ENCODE results near the gene FRMD4A. TPM values are rescaled to one million over a fixed set of nuclear protein-coding genes. Genes with fewer than 3 reads are reported as not detected.

FRMD4A gene
- total and polyA plus RNA-seq, 2 of the 4 experiments (the other 2 are of a cell fraction) = 30.3 to 68.8 TPM

GRCh38 chr10:13741438-13741837, 589.3 kb downstream of the FRMD4A start:
- H2AK9ac ChIP-seq (replicated peaks; ENCODE audit: low read depth, low read length, poor library complexity) = no peak overlapping the region
- no peak for TF ChIP-seq RAD21 (IDR thresholded peaks at IDR 0.05; ENCODE audit: low read length)
- TF ChIP-seq MXI1 (IDR thresholded peaks at IDR 0.05; ENCODE audit: borderline replicate concordance, low read depth, low read length) = no peak
- no peak for TF ChIP-seq FOS (IDR thresholded peaks at IDR 0.05; ENCODE audit: low read depth, low read length)
- TF ChIP-seq RCOR1 (IDR thresholded peaks at IDR 0.05; ENCODE audit: insufficient replicate concordance, low read length) = no peak
- peaks cover 2% of the 10 kb centered on the region; the same call in 1 of the 2 replicates for H3K4me1 ChIP-seq (ENCODE audit: control insufficient read depth, insufficient read depth, low read length)
- in situ Hi-C loops (cut with MboI; ENCODE audit: low sequenced_read_pairs) (no loop called here), intact Hi-C loops (cut with micrococcal nuclease) (no loop called here), dilution Hi-C loops (cut with HindIII; ENCODE audit: low sequenced_read_pairs, unreplicated experiment) (no loop called here)
- no peak overlapping the region for H3K18ac ChIP-seq (ENCODE audit: low read depth, low read length)
- no peaks in the 10 kb centered on the region for H3K9me3 ChIP-seq (ENCODE audit: control insufficient read depth, insufficient read depth, low read length)
- H3K27me3 ChIP-seq (ENCODE audit: control insufficient read depth, insufficient read depth, low read length) = no peaks in the 10 kb centered on the region
- no peak overlapping the region for H2AK5ac ChIP-seq (ENCODE audit: low read depth, low read length)
- no peak overlapping the region for H3K4me2 ChIP-seq (ENCODE audit: low read depth, low read length)
- peaks cover 6% of the 10 kb centered on the region; the same call in 1 of the 2 replicates for H3K36me3 ChIP-seq (ENCODE audit: control insufficient read depth, insufficient read depth, low read length)
- no peak overlapping the region for H3K4ac ChIP-seq (ENCODE audit: low read depth, low read length)
- no TSS peak for BruUV-seq (replicated peaks)
- ATAC-seq (ENCODE audit: low read depth) = no peak
- CTCF ChIA-PET = no interaction called here
- H3K14ac ChIP-seq (replicated peaks; ENCODE audit: low read depth, low read length) = no peak overlapping the region
- H4K20me1 ChIP-seq (ENCODE audit: insufficient read depth, low read length) = no peaks in the 10 kb centered on the region
- no peak overlapping the region for H3K9ac ChIP-seq (ENCODE audit: low read depth, low read length)
- no peak overlapping the region for H3K27ac ChIP-seq (ENCODE audit: insufficient read depth, low read length)
- H2BK120ac ChIP-seq (ENCODE audit: low read depth, low read length) = no peak overlapping the region
- H2BK5ac ChIP-seq (ENCODE audit: low read depth, low read length, poor library complexity, severe bottlenecking) = no peak overlapping the region
- no peak for DNase-seq
- H3K9me1 ChIP-seq (ENCODE audit: insufficient read depth, low read length) = peaks cover 15% of the 10 kb centered on the region
- H2BK20ac ChIP-seq (ENCODE audit: low read depth, low read length) = no peak overlapping the region
- H2BK15ac ChIP-seq (ENCODE audit: low read depth, low read length) = no peak overlapping the region
- H3K79me1 ChIP-seq (ENCODE audit: low read depth in 1 of 2, low read length in 2 of 2) = peaks cover 0 to 6% of the 10 kb centered on the region in 2 experiments; a peak in 2 of 4 replicates
- no peak overlapping the region for H3K23ac ChIP-seq (ENCODE audit: low read depth, low read length)
- no peak overlapping the region for H4K8ac ChIP-seq (ENCODE audit: low read depth in 2 of 2, low read length in 2 of 2)
- no peak overlapping the region for H3K4me3 ChIP-seq (ENCODE audit: insufficient read depth, low read depth, low read length)
- H2AFZ ChIP-seq (replicated peaks; ENCODE audit: low read length, poor library complexity) = no peak overlapping the region
- POLR2A ChIA-PET (ENCODE audit: unreplicated experiment) = no interaction called here
- no peak overlapping the region for H3K56ac ChIP-seq (ENCODE audit: extremely low read depth, insufficient read depth, low read length)
- 100% methylated on average over 4 of the region's 5 CpGs; no CpG with 5 or more reads in 1 of the 2 experiments for WGBS, 2 experiments (ENCODE audit: extremely low coverage in 2 of 2, insufficient read length in 1 of 2)
- H4K91ac ChIP-seq (ENCODE audit: insufficient read depth, low read depth, low read length) = no peak overlapping the region
- no peak overlapping the region for H4K5ac ChIP-seq (ENCODE audit: low read depth, low read length)

Measured in IMR-90 (cell line).